ENCODE results near the gene FANCI. TPM values are rescaled to one million over a fixed set of nuclear protein-coding genes. Genes with fewer than 3 reads are reported as not detected.

FANCI gene
- total RNA-seq, 1 experiment from 2014 or later, result 135 TPM

GRCh38 chr15:89363770-89364169 lies 120.0 kb downstream of the FANCI start:
- Histone ChIP-seq H3K27ac (no peak overlapping the region), H3K27me3 (peaks cover under 1% of the 10 kb centered on the region; the same call in 1 of the 2 replicates), H3K36me3 (no peaks in the 10 kb centered on the region), H3K9me3 (replicated peaks) (no peaks in the 10 kb centered on the region), H3K4me3 (no peak overlapping the region), H3K4me1 (no peaks in the 10 kb centered on the region)
- DNase-seq, result no peak

- Histone ChIP-seq H3K9me3 (replicated peaks) (no peaks in the 10 kb centered on the region), H3K27me3 (peaks cover 7% of the 10 kb centered on the region), H3K36me3 (no peaks in the 10 kb centered on the region), H3K27ac (no peak overlapping the region), H3K4me1 (no peaks in the 10 kb centered on the region), H3K4me3 (no peak overlapping the region)
- DNase-seq, result no peak
These were observed 120.6 kb downstream of the FANCI start for GRCh38 chr15:89364341-89364740.

GRCh38 chr15:89364741-89365450 lies 121.1 kb downstream of the FANCI start:
- Histone ChIP-seq H3K27me3 (peaks cover 7% of the 10 kb centered on the region), H3K9me3 (replicated peaks) (no peaks in the 10 kb centered on the region), H3K27ac (no peak overlapping the region), H3K4me1 (no peaks in the 10 kb centered on the region), H3K36me3 (no peaks in the 10 kb centered on the region), H3K4me3 (no peak overlapping the region)
- no peak for DNase-seq

GRCh38 chr15:89365462-89366065 lies 121.8 kb downstream of the FANCI start:
- H3K36me3 ChIP-seq, result no peaks in the 10 kb centered on the region
- H3K27ac ChIP-seq, result no peak overlapping the region
- H3K27me3 ChIP-seq, result peaks cover 7% of the 10 kb centered on the region
- no peak overlapping the region for H3K4me3 ChIP-seq
- no peaks in the 10 kb centered on the region for H3K9me3 ChIP-seq (replicated peaks)
- no peaks in the 10 kb centered on the region for H3K4me1 ChIP-seq
- no peak for DNase-seq

Other genes starting within 250 kb of the FANCI start
- 25.5 and 27.7 TPM in 2 replicates for gene ABHD2, start 155.5 kb upstream of the FANCI start, total RNA-seq (2014; rRNA removed; shearing (Covaris generic))
- gene RLBP1, start 22.4 kb upstream of the FANCI start, total RNA-seq (2014; rRNA removed; shearing (Covaris generic)), result not detected in 2 replicates
- gene POLG, start 90.8 kb downstream of the FANCI start, total RNA-seq (2014; rRNA removed; shearing (Covaris generic)), result 47.0 and 50.5 TPM in 2 replicates

All from SJCRH30 (cell line).